ENCODE results near the gene SH3TC2.

The SH3TC2 gene

GRCh38 chr5:149040421-149040820, 22.4 kb downstream of the SH3TC2 start:
- peak overlapping the region; percentile 42; the same call in 1 of the 2 replicates for H3K27ac ChIP-seq
- TF ChIP-seq ZFX (IDR thresholded peaks at IDR 0.05) (no peak), CTCF (conservative IDR thresholded peaks at IDR 0.05) (no peak)

GRCh38 chr5:149039506-149039905, 23.4 kb downstream of the SH3TC2 start:
- H3K27ac ChIP-seq: no peak overlapping the region
- no peak for TF ChIP-seq CTCF (conservative IDR thresholded peaks at IDR 0.05)
- no peak for TF ChIP-seq ZFX (IDR thresholded peaks at IDR 0.05)

- TF ChIP-seq ZFX (IDR thresholded peaks at IDR 0.05): no peak
- TF ChIP-seq CTCF (conservative IDR thresholded peaks at IDR 0.05): no peak
- peak overlapping the region; percentile 12; the same call in 1 of the 2 replicates for H3K27ac ChIP-seq
Measured at GRCh38 chr5:149038336-149039080, 24.4 kb downstream of the SH3TC2 start.

GRCh38 chr5:149037817-149038216, 25.0 kb downstream of the SH3TC2 start:
- H3K27ac ChIP-seq: peak overlapping the region; percentile 12; the same call in 1 of the 2 replicates

GRCh38 chr5:149036970-149037369, 25.9 kb downstream of the SH3TC2 start:
- no peak overlapping the region for H3K27ac ChIP-seq
- no peak for TF ChIP-seq CTCF (conservative IDR thresholded peaks at IDR 0.05)
- TF ChIP-seq ZFX (IDR thresholded peaks at IDR 0.05): no peak

More at GRCh38 chr5:149037817-149038216, 25.0 kb downstream of the SH3TC2 start:
- TF ChIP-seq ZFX (IDR thresholded peaks at IDR 0.05): no peak
- no peak for TF ChIP-seq CTCF (conservative IDR thresholded peaks at IDR 0.05)

GRCh38 chr5:149036168-149036567, 26.7 kb downstream of the SH3TC2 start:
- no peak overlapping the region for H3K27ac ChIP-seq
- TF ChIP-seq ZFX (IDR thresholded peaks at IDR 0.05) (no peak), CTCF (conservative IDR thresholded peaks at IDR 0.05) (no peak)

- H3K27ac ChIP-seq: no peak overlapping the region
- TF ChIP-seq CTCF (conservative IDR thresholded peaks at IDR 0.05) (peak; percentile 95), ZFX (IDR thresholded peaks at IDR 0.05) (no peak)
Measured at GRCh38 chr5:149035372-149035790, 27.5 kb downstream of the SH3TC2 start.

Measured in C4-2B (cell line).